ENCODE measurements around the gene WTIP. TPM values are rescaled to one million over a fixed set of nuclear protein-coding genes. Genes with fewer than 3 reads are reported as not detected.
"Not testable (repeated sequence)": the region's sequence is repeated elsewhere in the genome, so short reads cannot be mapped to it uniquely, and the experiment has no call there.

The WTIP gene
- total RNA-seq, 1 donor from 2014 or later: 15.1 TPM

DNA sequence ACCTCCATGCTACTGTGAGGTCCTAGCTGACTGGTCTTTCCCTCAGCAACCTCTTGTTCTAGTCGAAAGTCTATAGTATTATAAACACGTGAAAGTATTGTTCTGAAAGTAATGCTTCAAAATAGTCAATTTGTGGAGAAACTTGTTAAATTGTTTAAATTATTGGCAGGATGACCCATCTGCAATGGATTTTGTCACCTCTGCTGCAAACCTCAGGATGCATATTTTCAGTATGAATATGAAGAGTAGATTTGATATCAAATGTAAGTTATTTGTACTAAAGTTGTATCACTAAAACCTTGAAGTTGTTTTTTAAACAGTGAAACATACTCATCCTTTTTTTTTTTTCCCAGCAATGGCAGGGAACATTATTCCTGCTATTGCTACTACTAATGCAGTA lies 27.5 kb upstream of the WTIP start:
- DNase-seq (ENCODE audit: low read depth, low spot score): no peak
- Mint-ChIP-seq H3K27ac (ENCODE audit: unreplicated experiment) (no peak overlapping the region), H3K27me3 (ENCODE audit: low read depth) (no peaks in the 10 kb centered on the region), H3K9me3 (no peaks in the 10 kb centered on the region), H3K4me1 (no peaks in the 10 kb centered on the region), H3K36me3 (ENCODE audit: low read depth) (peaks cover 20% of the 10 kb centered on the region), H3K4me3 (no peak overlapping the region)
- TF ChIP-seq CTCF (conservative IDR thresholded peaks at IDR 0.05): no peak

DNA sequence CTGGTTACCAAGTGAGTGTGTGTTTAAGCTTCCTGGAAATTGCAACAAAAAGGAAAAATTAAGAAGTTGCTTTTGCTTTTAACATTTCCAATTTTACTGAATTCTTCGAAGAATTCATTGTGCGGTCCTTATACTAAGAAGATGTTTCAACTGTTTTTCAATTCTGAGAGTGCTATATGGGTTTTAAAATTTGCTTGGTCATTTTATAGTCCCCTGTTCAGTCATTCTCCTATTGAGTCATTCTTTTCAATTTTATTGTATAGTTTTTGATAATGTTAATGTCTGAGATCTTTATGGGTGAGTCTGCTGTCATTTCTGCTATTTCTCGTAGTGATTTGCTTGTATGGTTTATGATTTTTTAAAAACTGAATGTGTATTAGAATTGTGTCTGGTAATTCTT lies 26.9 kb upstream of the WTIP start:
- DNase-seq (ENCODE audit: low read depth, low spot score): no peak
- H3K36me3 Mint-ChIP-seq (ENCODE audit: low read depth): peaks cover 22% of the 10 kb centered on the region
- no peaks in the 10 kb centered on the region for H3K27me3 Mint-ChIP-seq (ENCODE audit: low read depth)
- no peak for TF ChIP-seq CTCF (conservative IDR thresholded peaks at IDR 0.05)
- no peaks in the 10 kb centered on the region for H3K9me3 Mint-ChIP-seq
- H3K27ac Mint-ChIP-seq (ENCODE audit: unreplicated experiment): no peak overlapping the region
- no peak overlapping the region for H3K4me3 Mint-ChIP-seq
- no peaks in the 10 kb centered on the region for H3K4me1 Mint-ChIP-seq

DNA sequence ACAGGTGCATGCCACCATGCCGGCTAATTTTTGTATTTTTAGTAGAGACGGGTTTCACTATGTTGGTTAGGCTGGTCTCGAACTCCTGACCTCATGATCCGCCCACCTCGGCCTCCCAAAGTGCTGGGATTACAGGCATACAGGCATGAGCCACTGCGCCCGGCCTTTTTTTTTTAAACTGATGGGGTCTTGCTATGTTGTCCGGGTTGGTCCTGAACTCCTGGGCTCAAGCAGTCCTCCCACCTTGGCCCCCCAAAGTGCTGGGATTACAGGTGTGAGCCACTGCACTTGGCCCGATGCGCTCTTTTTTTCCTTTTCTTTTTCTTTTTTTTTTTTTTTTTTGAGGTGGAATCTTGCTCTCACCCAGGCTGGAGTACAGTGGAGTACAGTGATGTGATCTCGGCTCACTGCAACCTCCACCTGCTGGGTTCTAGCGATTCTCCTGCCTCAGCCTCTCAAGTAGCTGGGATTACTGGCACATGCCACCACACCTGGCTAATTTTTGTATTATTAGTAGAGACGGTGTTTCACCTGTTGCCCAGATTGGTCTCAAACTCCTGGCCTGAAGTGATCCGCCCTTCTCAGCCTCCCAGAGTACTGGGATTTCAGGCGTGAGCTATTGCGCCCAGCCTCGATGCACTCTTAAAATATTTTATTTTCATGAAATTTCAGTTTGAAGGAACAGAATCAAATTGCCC lies 25.6 kb upstream of the WTIP start:
- not testable (repeated sequence) for H3K4me3 Mint-ChIP-seq; H3K27me3 Mint-ChIP-seq (ENCODE audit: low read depth); DNase-seq (ENCODE audit: low read depth, low spot score); H3K9me3 Mint-ChIP-seq; H3K27ac Mint-ChIP-seq (ENCODE audit: unreplicated experiment); H3K4me1 Mint-ChIP-seq
- peaks cover 23% of the 10 kb centered on the region for H3K36me3 Mint-ChIP-seq (ENCODE audit: low read depth)

DNA sequence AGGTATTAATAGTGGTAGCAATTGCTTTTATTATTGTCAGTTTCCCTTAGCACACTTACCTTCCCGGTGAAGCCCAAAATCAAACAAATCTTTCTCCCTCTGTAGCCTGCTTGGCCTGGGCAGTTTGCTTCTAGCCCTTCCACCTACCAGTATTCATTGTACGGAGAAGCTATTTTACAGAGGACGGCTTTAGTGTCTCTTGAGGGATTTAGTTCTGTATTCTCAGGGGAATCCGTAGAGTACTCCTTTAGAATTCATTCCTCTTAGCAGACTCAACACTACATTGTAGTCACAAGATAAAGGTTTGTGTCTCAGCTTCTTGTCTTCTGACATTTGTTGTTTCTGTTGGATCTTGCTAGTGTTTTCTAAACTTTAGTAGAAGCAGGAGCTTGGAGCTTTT lies 24.1 kb upstream of the WTIP start:
- no peak overlapping the region for H3K27ac Mint-ChIP-seq (ENCODE audit: unreplicated experiment)
- H3K4me3 Mint-ChIP-seq: no peak overlapping the region
- H3K27me3 Mint-ChIP-seq (ENCODE audit: low read depth): no peaks in the 10 kb centered on the region
- H3K36me3 Mint-ChIP-seq (ENCODE audit: low read depth): peaks cover 28% of the 10 kb centered on the region
- no peak for DNase-seq (ENCODE audit: low read depth, low spot score)
- H3K9me3 Mint-ChIP-seq: no peaks in the 10 kb centered on the region
- no peak for TF ChIP-seq CTCF (conservative IDR thresholded peaks at IDR 0.05)
- no peaks in the 10 kb centered on the region for H3K4me1 Mint-ChIP-seq

- peaks cover 29% of the 10 kb centered on the region for H3K36me3 Mint-ChIP-seq (ENCODE audit: low read depth)
These were observed 22.9 kb upstream of the WTIP start for GRCh38 chr19:34458677-34459076.

More at GRCh38 chr19:34458677-34459076, 22.9 kb upstream of the WTIP start:
- Mint-ChIP-seq H3K27me3 (ENCODE audit: low read depth) (no peaks in the 10 kb centered on the region), H3K9me3 (no peaks in the 10 kb centered on the region), H3K27ac (ENCODE audit: unreplicated experiment) (no peak overlapping the region), H3K4me3 (no peak overlapping the region), H3K4me1 (no peaks in the 10 kb centered on the region)
- no peak for TF ChIP-seq CTCF (conservative IDR thresholded peaks at IDR 0.05)
- DNase-seq (ENCODE audit: low read depth, low spot score): no peak

All from neural crest cell (in vitro differentiated cells).